ENCODE results near the gene TSR3.

DNA sequence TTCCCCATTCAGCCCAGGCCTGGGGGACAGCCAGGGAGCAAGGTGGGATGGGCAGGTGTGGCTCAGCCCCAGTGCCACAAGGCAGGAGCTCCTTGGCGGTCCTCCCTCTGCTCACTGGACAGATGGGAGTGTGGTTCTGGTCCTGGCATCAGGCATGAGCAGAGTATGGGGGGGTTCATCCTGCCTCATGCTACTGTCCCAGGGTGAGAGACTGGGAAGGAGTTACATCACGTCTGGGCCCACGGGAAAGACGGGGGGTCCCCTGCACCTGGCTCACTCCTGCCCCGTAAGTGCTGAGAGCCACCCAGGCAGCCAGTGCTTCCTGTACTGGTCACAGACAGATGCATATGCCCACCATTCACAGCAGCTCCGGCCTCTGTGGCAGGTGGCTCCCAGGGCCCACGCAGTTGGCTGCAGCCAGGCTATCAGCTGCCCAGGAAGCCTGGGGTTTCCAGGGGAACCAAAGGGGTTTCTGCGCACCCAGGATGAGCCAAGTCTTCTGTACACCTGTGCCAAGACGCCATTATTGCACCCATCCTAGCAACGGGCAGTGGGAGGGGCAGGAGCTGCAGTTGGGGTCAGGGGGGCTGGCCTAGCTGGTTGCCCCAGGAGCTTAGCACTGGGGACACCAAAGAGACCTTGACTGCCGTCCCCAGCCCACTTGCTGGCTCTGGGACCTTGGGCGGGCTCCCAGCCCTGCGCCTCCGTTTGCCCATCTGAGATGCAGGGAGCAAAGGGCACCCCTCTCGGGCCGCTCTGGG is 16.3 kb downstream of the TSR3 start:
- TF ChIP-seq, protein P1, sequence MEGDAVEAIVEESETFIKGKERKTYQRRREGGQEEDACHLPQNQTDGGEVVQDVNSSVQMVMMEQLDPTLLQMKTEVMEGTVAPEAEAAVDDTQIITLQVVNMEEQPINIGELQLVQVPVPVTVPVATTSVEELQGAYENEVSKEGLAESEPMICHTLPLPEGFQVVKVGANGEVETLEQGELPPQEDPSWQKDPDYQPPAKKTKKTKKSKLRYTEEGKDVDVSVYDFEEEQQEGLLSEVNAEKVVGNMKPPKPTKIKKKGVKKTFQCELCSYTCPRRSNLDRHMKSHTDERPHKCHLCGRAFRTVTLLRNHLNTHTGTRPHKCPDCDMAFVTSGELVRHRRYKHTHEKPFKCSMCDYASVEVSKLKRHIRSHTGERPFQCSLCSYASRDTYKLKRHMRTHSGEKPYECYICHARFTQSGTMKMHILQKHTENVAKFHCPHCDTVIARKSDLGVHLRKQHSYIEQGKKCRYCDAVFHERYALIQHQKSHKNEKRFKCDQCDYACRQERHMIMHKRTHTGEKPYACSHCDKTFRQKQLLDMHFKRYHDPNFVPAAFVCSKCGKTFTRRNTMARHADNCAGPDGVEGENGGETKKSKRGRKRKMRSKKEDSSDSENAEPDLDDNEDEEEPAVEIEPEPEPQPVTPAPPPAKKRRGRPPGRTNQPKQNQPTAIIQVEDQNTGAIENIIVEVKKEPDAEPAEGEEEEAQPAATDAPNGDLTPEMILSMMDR (conservative IDR thresholded peaks at IDR 0.05; ENCODE audit: low read length) = no peak
- TF ChIP-seq EZH2phosphoT487 (IDR thresholded peaks at IDR 0.05; ENCODE audit: borderline replicate concordance) = no peak

All from Loucy (cell line).